Activated CD4-positive, alpha-beta T cell treated with anti-CD3 and anti-CD28 coated beads for 1 hour (primary cell): Measurements from ENCODE around the gene SLC15A1.

Experiments
- DNase-seq: peaks from one replicate; pipeline ENCODE4 v3.0.0-alpha.2; 2020

SLC15A1 gene

GRCh38 chr13:98749501-98749900 is 3.0 kb downstream of the SLC15A1 start:
- no peak for DNase-seq

DNA sequence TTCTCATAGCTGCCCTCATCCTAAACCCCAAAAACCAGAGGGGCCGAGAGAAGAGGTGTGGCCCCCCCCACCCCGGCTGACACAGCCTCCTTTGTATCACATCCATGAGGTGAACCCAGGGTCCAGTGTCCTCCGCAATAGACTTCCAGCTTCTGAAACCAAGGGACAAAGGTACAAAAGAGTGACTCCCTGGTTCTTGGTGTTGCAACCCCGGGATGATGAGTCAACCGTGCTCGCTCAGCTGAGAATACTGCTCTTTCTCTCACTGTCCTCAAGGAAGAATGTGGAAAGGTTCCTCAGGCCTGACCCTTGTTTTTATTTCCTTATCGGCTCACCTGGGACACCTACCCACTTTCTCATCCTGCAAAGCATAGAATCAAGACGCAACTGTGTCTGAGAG is 5.5 kb downstream of the SLC15A1 start:
- DNase-seq, result no peak

DNA sequence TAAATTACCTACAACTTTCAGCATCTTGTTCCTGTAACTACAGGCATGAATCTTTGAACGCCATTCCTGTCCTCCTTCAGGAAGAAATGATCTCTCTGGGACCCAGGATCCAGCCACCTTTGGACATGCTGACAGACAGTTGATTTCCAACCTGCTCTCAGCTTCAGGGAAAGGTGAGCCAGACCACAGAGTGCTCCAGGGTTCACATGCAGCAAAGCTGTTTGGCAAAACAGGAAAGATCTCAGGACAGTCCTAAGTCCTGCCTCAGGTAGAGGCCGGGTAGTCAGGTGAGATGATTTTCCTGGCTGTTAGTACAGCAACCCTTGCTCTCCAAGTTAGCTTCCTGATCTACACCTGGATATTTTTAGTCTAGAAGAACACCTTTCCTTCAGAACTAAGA is 9.1 kb downstream of the SLC15A1 start:
- no peak for DNase-seq

DNA sequence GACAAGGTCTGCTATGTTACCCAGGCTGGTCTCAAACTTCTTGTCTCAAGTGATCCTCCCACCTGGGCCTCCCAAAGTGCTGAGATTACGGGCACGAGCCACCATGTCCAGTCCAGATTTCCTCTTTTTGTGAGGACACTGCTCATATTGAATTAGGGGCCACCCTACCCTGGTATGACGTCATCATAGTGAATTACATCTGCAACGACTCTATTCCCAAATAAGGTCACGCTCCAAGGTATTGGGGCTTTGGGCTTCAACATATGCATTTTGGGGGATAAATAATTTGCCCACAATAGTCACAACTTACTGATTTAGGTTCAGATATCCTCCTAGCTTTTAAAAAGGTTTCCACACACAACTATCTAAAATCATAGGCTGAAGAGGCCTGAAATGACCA is 9.5 kb downstream of the SLC15A1 start:
- no peak for DNase-seq

- DNase-seq, result no peak
Measured at GRCh38 chr13:98741741-98742435, 10.6 kb downstream of the SLC15A1 start.

DNA sequence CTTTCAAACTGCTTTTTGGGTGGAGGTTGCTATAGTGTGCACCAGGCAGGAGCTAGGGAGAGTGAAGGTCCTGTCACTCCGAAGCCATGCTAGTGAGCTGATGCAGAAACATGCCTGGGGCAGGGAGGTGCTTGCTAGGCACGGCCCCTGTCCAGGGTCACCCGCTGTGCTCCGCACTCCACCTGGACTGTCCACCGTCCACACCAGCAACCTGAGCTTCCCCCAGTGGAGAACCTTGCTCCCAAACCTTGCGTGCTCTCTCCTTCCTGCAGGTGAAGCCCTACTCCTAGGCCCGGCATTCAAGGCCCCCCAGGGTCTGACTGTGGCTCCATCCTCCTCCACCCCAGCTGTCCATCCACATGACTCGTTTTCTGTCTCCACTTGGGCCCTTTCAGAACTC is 12.3 kb downstream of the SLC15A1 start:
- DNase-seq, result no peak

GRCh38 chr13:98738993-98739392 is 13.5 kb downstream of the SLC15A1 start:
- DNase-seq, result no peak

GRCh38 chr13:98738213-98738612 is 14.3 kb downstream of the SLC15A1 start:
- no peak for DNase-seq

- no peak for DNase-seq
Measured at GRCh38 chr13:98731925-98732324, 20.5 kb downstream of the SLC15A1 start.

DNA sequence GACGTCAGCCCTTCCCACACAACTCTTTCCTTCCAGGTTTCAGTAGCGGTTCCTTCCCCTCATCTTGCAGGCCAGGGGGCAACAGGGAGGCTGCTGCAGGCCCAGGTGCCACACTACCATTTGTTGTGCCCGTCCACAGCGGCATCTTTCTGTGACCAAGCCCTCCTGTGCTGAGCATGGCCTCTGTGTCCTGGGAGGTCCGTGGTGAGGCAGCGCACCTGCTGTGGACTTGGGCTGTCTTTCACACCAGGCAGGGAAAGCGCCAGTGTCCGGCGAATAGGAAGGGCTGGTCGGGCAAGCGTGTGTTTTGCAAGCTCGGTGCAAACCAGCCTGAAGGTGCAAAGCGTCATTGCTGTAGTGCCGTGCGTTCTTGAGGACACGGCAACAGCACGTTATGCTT is 21.4 kb downstream of the SLC15A1 start:
- no peak for DNase-seq

GRCh38 chr13:98730441-98730840 is 22.0 kb downstream of the SLC15A1 start:
- no peak for DNase-seq

DNA sequence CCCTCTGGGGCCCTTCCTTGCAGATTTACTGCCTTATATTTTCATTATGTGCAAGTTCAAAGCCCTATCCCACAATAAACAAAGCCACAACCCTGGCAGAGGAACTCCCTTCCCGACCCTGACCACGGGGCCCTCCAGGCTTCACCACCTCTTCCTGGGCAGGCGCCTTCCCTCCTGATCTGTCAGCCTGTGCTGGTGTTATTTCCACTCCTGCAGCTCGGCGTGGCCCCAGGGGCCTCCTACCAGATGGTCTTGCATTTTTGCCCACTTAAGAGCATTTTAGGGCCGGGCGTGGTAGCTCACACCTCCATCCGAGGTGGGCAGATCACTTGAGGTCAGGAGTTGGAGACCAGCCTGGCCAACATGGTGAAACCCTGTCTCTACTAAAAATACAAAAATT is 22.8 kb downstream of the SLC15A1 start:
- DNase-seq, result no peak

DNA sequence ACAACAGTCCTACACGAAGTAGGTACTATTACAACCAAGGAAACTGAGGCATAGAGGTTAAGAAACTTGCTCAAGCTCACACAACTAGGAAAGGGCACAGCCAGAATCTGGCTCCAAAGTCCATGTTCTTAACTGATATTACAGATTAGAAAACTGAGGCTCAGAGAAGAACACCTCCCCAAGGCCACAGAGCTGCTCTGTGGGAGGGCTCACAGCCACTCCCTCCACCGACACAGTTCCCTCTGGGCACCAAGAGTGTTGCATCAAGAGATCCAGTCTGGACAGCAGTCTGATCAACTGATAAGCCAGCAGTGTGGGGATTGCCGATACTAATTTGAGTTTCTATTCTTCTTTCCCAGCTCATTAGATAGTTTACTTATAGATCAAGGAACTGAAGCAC is 29.5 kb downstream of the SLC15A1 start:
- no peak for DNase-seq

- no peak for DNase-seq
Measured at GRCh38 chr13:98721825-98722510, 30.5 kb downstream of the SLC15A1 start.

DNA sequence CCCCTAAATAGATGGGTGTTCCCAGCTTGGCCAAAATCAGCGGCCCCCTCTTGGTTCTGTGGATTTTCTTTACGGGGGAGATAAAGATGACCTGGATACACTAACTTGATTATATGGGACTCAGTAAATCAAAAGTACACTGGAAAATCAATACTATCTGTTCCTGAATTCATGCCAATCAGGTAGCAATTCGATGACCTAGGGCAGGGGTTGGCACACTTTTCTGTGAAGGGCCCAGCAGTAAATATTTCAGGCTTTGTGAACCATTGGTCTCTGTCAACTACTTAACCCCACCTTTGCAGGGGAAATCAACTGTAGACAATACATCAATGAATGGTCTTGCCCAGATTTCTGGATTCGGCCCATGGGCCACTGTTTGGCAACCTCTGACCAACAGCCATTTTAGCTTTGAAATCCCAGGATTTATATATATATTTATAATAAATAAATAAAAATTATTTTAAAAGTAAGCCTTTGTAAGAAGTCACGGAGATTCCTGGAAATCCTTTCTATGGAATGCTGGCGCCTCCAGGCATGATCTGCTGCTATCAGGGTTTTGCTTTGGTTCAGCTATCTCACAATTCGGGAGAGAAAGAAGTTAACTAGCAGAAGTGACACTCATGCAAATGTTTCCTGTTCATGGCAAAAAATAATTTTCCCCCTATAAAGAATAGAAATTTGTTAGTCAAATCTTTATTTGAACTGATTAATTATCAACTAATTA is 32.8 kb downstream of the SLC15A1 start:
- no peak for DNase-seq

DNA sequence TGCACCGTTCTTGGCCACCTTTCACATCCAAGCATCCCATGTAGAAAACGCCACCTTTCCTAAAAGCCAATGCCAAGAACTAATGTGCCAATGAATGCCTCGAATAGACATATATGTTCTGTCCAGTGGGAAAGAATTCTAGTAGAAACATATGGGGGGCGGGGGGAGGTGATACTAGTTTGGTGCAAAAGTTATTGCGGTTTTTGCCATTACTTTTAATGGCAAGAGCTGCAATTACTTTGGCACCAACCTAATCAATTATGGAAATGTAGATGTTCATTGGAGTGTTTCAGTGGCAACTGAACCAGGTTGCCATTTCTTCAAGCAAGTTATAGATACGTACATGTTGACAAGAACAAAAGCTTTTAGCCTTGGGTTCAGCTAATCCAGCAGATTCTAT is 34.6 kb downstream of the SLC15A1 start:
- no peak for DNase-seq

DNA sequence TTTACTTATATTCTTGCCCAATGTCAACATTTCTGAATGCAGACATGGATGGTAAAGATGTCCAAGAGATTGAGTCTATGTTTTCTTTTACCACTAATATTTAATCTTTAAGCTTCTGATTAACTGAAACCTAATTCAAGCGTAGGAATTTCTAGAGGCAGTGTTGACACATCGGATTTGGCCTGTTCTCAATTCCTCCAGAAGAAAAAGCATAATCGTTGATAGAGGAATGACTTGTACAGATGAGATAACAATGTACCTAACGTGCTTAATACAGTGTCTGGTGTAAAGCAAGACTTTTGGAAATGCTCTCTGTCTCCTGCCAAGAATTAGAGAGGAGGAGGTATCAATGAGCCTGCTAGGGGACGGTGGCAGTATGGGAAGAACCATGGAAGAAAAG is 35.2 kb downstream of the SLC15A1 start:
- no peak for DNase-seq

DNA sequence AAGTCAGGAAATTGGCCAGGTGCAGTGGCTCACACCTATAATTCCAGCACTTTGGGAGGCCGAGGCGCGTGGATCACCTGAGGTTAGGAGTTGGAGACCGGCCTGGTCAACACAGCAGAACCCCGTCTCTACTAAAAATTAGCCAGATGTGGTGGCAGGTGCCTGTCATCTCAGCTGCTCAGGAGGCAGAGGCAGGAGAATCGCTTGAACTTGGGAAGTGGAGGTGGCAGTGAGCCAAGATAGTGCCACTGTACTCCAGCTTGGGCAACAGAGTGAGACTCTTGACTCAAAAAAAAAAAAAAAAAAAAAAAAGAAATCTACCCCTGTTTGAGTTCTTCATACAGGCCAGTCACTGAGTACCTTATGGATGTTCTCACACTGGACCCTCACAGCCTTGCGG is 42.0 kb downstream of the SLC15A1 start:
- DNase-seq, result no peak

DNA sequence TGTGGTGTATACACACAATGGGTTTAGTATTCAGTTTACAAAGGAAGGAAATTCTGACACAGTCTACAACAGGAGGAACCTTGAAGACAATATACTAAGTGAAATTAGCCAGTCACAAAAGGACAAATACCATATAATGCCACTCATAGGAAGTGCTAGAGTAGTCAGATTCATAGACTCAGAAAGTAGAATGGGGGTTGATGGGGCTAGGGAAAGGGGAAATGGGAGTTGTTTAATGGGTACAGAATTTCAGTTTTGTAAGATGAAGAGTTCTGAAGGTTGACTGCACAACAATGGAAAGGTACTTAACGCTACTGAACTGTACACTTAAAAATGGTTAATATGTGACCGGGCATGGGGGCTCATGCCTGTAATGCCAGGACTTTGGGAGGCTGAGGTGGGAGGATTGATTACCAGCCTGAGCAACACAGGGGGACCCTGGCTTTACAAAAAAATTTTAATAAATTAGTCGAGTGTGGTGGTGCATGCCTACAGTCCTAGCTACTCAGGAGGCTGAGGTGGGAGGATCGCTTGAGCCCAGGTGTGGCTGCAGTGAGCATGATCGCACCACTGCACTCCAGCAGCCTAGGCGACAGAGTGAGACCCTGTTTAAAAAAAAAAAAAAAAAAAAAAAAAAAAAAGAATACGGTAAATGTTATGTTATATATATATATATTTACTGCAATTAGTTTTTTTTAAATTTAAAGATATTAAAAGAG is 45.0 kb downstream of the SLC15A1 start:
- no peak for DNase-seq

- no peak for DNase-seq
Measured at GRCh38 chr13:98706446-98707110, 45.9 kb downstream of the SLC15A1 start.

DNA sequence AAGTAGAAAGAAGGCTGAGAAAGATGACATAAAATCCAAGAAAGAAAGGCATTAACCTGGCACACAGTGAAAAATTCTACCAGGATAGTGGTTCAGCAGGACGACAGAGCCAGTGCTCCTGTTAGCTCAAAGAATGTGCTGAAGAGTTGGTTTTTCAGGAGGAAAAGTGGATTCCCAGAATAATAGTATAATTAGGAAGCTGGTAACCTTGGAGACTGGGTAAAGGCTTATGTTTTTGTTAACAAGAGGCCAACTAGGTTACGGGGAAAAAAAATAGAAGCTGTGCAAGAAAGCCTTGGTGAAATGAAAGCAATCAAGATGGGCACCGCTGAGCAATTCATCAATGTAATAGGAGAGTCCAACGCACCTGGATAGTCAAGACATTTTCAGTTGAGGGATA is 54.7 kb downstream of the SLC15A1 start:
- no peak for DNase-seq

DNA sequence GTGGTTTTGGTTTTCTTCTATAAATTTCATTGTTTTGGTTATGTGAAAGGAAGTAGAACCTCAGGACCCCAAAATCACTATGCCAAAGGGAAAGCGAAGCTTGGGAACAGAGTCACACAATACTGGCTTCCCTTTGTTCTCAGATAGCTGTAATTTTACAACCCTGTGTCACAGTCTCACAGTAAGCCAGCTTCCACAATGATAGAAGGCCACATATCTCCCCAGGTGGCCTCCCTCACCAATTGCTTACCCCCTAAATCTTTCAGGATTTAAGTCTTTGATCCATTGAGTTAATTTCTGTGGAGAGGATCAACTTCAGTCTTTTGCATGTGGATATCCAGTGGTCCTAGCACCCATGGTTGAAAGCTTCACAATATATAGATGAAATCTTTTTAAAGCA is 58.7 kb downstream of the SLC15A1 start:
- no peak for DNase-seq

- no peak for DNase-seq
Measured at GRCh38 chr13:98691360-98691759, 61.1 kb downstream of the SLC15A1 start.
